ENCODE measurements around the gene MTFR1L.

DNA sequence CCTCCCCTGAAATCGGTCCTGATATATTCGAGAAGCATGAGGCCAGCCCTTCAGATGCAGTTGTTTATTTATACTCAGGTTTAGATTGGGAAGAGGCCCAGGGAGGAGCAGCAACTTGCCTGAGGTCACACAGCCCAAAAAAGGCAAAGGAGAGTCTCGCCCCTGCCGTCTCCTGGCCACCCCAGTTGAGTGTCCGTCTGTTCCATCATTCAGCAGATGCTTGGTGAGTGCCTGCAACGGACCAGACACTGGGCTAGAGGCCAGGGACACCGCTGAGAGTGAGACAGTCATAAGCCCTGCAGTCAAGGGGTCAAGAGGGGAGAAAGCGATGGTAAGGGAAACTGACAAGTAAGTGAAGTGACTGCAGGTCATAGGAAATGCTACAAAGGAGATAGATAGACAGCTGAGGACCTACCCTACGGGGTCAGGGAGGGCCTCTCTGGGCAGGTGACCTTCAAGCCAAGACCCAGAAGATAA lies 35.1 kb upstream of the MTFR1L start:
- TF ChIP-seq, protein P1, sequence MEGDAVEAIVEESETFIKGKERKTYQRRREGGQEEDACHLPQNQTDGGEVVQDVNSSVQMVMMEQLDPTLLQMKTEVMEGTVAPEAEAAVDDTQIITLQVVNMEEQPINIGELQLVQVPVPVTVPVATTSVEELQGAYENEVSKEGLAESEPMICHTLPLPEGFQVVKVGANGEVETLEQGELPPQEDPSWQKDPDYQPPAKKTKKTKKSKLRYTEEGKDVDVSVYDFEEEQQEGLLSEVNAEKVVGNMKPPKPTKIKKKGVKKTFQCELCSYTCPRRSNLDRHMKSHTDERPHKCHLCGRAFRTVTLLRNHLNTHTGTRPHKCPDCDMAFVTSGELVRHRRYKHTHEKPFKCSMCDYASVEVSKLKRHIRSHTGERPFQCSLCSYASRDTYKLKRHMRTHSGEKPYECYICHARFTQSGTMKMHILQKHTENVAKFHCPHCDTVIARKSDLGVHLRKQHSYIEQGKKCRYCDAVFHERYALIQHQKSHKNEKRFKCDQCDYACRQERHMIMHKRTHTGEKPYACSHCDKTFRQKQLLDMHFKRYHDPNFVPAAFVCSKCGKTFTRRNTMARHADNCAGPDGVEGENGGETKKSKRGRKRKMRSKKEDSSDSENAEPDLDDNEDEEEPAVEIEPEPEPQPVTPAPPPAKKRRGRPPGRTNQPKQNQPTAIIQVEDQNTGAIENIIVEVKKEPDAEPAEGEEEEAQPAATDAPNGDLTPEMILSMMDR (IDR thresholded peaks at IDR 0.05; ENCODE audit: insufficient read depth, low read depth, low read length): no peak
- TF ChIP-seq EZH2 (IDR thresholded peaks at IDR 0.05; ENCODE audit: insufficient read depth, low read length): no peak
